ENCODE results near the gene DHX16. TPM values are rescaled to one million over a fixed set of nuclear protein-coding genes. Genes with fewer than 3 reads are reported as not detected.
A peak's percentile ranks its signal among the peaks of the same experiment; 100 is the strongest.
"Not testable (repeated sequence)": the region's sequence is repeated elsewhere in the genome, so short reads cannot be mapped to it uniquely, and the experiment has no call there.

DHX16 gene
- total and polyA plus RNA-seq, 9 of the 15 experiments (the other 6 are each of a cell fraction or from before 2014, with no cell fraction given), result 14.6 to 66.1 (median 47.5) TPM

GRCh38 chr6:30717845-30718720, 45.3 kb upstream of the DHX16 start (continued):
- TF ChIP-seq, protein P1, sequence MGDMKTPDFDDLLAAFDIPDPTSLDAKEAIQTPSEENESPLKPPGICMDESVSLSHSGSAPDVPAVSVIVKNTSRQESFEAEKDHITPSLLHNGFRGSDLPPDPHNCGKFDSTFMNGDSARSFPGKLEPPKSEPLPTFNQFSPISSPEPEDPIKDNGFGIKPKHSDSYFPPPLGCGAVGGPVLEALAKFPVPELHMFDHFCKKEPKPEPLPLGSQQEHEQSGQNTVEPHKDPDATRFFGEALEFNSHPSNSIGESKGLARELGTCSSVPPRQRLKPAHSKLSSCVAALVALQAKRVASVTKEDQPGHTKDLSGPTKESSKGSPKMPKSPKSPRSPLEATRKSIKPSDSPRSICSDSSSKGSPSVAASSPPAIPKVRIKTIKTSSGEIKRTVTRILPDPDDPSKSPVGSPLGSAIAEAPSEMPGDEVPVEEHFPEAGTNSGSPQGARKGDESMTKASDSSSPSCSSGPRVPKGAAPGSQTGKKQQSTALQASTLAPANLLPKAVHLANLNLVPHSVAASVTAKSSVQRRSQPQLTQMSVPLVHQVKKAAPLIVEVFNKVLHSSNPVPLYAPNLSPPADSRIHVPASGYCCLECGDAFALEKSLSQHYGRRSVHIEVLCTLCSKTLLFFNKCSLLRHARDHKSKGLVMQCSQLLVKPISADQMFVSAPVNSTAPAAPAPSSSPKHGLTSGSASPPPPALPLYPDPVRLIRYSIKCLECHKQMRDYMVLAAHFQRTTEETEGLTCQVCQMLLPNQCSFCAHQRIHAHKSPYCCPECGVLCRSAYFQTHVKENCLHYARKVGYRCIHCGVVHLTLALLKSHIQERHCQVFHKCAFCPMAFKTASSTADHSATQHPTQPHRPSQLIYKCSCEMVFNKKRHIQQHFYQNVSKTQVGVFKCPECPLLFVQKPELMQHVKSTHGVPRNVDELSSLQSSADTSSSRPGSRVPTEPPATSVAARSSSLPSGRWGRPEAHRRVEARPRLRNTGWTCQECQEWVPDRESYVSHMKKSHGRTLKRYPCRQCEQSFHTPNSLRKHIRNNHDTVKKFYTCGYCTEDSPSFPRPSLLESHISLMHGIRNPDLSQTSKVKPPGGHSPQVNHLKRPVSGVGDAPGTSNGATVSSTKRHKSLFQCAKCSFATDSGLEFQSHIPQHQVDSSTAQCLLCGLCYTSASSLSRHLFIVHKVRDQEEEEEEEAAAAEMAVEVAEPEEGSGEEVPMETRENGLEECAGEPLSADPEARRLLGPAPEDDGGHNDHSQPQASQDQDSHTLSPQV (IDR thresholded peaks at IDR 0.05), result peak; percentile 31; the same call in 1 of the 2 replicates
- TF ChIP-seq, protein P2, sequence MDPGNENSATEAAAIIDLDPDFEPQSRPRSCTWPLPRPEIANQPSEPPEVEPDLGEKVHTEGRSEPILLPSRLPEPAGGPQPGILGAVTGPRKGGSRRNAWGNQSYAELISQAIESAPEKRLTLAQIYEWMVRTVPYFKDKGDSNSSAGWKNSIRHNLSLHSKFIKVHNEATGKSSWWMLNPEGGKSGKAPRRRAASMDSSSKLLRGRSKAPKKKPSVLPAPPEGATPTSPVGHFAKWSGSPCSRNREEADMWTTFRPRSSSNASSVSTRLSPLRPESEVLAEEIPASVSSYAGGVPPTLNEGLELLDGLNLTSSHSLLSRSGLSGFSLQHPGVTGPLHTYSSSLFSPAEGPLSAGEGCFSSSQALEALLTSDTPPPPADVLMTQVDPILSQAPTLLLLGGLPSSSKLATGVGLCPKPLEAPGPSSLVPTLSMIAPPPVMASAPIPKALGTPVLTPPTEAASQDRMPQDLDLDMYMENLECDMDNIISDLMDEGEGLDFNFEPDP (CRISPR knock-in tag; IDR thresholded peaks at IDR 0.05), result peak; percentile 65; the same call in 1 of the 2 replicates
- TF ChIP-seq ZBTB33 (CRISPR knock-in tag; IDR thresholded peaks at IDR 0.05) (peak; percentile 90), FOSL1 (tag; conservative IDR thresholded peaks at IDR 0.05) (peak; percentile 67), ZNF174 (CRISPR knock-in tag; IDR thresholded peaks at IDR 0.05) (peak; percentile 58; the same call in 1 of the 2 replicates), POLR2G (IDR thresholded peaks at IDR 0.05; ENCODE audit: low read depth, low read length) (peak; percentile 14; the same call in 1 of the 2 replicates), NBN (IDR thresholded peaks at IDR 0.05; ENCODE audit: low read depth) (peak; percentile 12; the same call in 1 of the 2 replicates), PATZ1 (CRISPR knock-in tag; IDR thresholded peaks at IDR 0.05; ENCODE audit: borderline replicate concordance) (0 out of 2 replicates have a peak, but pooled peaks have one; percentile 46), TCF15 (CRISPR knock-in tag; IDR thresholded peaks at IDR 0.05) (peak; percentile 30; the same call in 1 of the 2 replicates), STAT5A (IDR thresholded peaks at IDR 0.05; ENCODE audit: borderline replicate concordance, low read length) (0 out of 2 replicates have a peak, but pooled peaks have one; percentile 5), NR4A1 (tag; IDR thresholded peaks at IDR 0.05) (peak; percentile 30; the same call in 1 of the 2 replicates)
- TF ChIP-seq, protein P3, sequence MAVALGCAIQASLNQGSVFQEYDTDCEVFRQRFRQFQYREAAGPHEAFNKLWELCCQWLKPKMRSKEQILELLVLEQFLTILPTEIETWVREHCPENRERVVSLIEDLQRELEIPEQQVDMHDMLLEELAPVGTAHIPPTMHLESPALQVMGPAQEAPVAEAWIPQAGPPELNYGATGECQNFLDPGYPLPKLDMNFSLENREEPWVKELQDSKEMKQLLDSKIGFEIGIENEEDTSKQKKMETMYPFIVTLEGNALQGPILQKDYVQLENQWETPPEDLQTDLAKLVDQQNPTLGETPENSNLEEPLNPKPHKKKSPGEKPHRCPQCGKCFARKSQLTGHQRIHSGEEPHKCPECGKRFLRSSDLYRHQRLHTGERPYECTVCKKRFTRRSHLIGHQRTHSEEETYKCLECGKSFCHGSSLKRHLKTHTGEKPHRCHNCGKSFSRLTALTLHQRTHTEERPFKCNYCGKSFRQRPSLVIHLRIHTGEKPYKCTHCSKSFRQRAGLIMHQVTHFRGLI (CRISPR knock-in tag; IDR thresholded peaks at IDR 0.05), result peak; percentile 40; the same call in 1 of the 2 replicates
- not testable (repeated sequence) for TF ChIP-seq NR4A1 (CRISPR knock-in tag; IDR thresholded peaks at IDR 0.05)

Measured in K562 (cell line).